Mucosa of rectum (tissue), 2 donors: ENCODE results near the gene POM121.
"Not testable (repeated sequence)": the region's sequence is repeated elsewhere in the genome, so short reads cannot be mapped to it uniquely, and the experiment has no call there.

ENCODE experiments used
- H3K27ac ChIP-seq, 2 donors: one replicate each; pipeline ENCODE4 v1.7.0; 2013; ENCODE audit warnings: inconsistent platforms in 2 of 2, low read depth in 2 of 2, low read length in 2 of 2
- H3K27me3 ChIP-seq, 2 donors: one replicate each; pipeline ENCODE4 v1.7.0; 2013; ENCODE audit warnings: low read length in 2 of 2; ENCODE audit not compliant: control insufficient read depth in 2 of 2, insufficient read depth in 2 of 2
- H3K36me3 ChIP-seq, 2 donors: one replicate each; pipeline ENCODE4 v1.7.0; 2013; ENCODE audit warnings: low read length in 2 of 2; ENCODE audit not compliant: control insufficient read depth in 2 of 2, insufficient read depth in 2 of 2
- H3K4me1 ChIP-seq, 2 donors: one replicate each; pipeline ENCODE4 v1.7.0; 2013; ENCODE audit warnings: low read length in 2 of 2, mild to moderate bottlenecking in 1 of 2; ENCODE audit not compliant: control insufficient read depth in 2 of 2, insufficient read depth in 2 of 2
- H3K4me3 ChIP-seq, 2 donors: one replicate each; pipeline ENCODE4 v1.7.0; 2013; ENCODE audit warnings: low read length in 2 of 2
- H3K9ac ChIP-seq, 2 donors: one replicate each; pipeline ENCODE4 v1.7.0; 2013; ENCODE audit warnings: low read length in 2 of 2, low read depth in 1 of 2, mild to moderate bottlenecking in 1 of 2
- H3K9me3 ChIP-seq, 2 donors: one replicate each; pipeline ENCODE4 v1.7.0; 2013; ENCODE audit warnings: low read length in 2 of 2; ENCODE audit not compliant: control insufficient read depth in 2 of 2
- donor health status: healthy.
- donor health status: Normal muscosa, but diverticular disease.

POM121 gene

DNA sequence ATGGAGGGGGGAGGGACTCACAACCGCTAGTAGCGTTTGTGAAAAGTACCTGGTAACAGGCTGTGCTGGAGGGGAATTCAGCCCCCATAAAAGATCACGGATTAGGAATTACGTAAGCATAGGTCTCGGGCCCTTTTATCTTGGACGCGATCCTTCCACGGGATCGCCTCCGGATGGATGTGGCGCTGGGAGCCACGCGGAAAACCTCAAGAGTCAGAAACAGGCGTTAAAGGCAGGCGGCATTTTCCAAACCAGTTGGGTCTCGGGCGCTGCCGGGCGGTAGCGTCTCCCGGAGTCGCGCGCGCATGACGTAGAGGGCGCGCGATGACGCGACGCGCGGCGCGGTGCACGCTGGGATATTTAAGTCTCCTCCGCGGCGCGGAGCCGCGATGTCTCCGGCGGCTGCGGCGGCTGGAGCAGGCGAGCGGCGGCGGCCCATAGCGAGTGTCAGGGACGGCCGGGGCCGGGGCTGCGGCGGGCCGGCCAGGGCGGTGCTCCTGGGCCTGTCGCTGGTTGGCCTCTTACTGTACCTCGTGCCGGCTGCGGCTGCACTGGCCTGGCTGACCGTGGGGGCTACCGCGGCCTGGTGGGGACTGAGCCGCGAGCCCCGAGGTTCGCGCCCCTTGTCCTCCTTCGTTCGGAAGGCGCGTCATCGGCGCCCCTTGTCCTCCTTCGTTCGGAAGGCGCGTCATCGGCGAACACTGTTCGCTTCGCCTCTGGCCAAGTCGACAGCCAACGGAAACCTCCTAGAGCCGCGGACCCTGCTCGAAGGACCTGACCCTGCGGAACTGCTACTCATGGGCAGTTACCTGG lies at the start of gene POM121:
TSS of gene POM121 (plus strand) at position 363 of the 813 bp plus-strand sequence. CDS start at position 390, 27 bp downstream.
- Histone ChIP-seq H3K9me3 (no peaks in the 10 kb centered on the region), H3K36me3 (peaks cover 13 to 26% of the 10 kb centered on the region in 2 donors), H3K27me3 (no peaks in the 10 kb centered on the region), H3K9ac (peak within 1 kb of the TSS; percentile 94), H3K27ac (peak within 1 kb of the TSS; percentile 86), H3K4me1 (peaks cover 7 to 10% of the 10 kb centered on the region in 2 donors), H3K4me3 (peak within 1 kb of the TSS; percentile 93 to 98)

DNA sequence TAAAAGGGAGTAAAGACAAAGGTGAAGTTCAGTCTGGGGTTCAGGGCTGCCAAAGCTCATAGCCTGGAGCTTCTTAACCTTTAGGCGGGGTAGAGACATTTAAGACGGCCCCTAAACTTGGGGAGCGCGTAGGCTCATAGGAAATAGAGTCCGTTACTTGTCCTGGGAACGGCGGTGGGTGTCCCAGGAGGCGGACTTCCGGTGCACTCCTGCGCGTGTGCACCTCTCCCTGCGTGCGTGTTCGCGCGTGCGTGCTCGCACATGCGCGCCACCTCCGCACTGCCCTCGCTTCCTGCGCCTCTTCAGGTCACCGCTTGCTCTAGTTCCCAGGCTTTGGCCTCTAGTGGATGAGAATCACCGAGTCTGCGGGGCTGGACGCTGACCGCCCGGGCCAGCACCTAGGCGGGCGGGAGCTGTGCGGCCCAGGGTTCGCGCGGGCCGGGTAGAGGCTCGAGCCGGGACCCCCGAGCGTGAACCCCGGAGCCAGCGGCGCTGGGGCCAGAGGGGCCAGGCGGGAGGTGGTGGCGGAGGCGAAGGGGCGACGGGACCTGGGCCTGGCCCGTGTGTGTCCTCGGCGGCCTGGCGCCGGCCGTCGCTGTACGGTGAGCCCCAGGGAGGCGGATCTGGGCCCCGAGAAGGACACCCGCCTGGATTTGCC lies 45.7 kb upstream of the POM121 start:
- Histone ChIP-seq H3K4me3 (peak overlapping the region; percentile 76), H3K9ac (peak overlapping the region; percentile 14 to 75)
- not testable (repeated sequence) for H3K4me1 ChIP-seq

DNA sequence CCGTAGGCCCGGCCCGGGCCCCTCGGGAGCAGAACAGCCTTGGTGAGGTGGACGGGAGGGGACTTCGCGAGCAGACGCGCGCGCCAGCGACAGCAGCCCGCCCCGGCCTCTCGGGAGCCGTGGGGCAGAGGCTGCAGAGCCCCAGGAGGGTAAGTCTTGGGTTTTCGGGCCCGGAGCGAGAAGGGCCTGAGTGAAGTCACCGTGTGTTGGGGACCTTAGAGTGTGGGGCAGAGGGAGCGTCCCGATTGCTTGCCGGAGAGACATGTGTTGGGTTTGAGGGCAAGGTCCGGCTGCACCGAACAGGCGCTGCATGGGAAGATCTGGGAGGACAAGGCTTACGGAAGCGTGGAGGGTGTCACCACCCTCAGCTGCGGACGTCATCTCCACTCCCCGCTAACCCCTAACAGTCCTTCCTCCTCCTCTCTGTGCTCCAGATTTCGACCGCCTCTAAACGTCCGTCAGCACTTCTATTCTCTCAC lies 45.1 kb upstream of the POM121 start:
- not testable (repeated sequence) for H3K36me3 ChIP-seq, H3K4me1 ChIP-seq, H3K27me3 ChIP-seq, H3K9me3 ChIP-seq
- peak overlapping the region; percentile 83 to 85 for H3K27ac ChIP-seq
- peak overlapping the region; percentile 76 to 86 for H3K4me3 ChIP-seq
- H3K9ac ChIP-seq: peak overlapping the region; percentile 75

More for the DNA sequence above, 45.7 kb upstream of the POM121 start:
- H3K27me3 ChIP-seq, H3K36me3 ChIP-seq, H3K9me3 ChIP-seq: not testable (repeated sequence)
- peak overlapping the region; percentile 83 to 85 for H3K27ac ChIP-seq

DNA sequence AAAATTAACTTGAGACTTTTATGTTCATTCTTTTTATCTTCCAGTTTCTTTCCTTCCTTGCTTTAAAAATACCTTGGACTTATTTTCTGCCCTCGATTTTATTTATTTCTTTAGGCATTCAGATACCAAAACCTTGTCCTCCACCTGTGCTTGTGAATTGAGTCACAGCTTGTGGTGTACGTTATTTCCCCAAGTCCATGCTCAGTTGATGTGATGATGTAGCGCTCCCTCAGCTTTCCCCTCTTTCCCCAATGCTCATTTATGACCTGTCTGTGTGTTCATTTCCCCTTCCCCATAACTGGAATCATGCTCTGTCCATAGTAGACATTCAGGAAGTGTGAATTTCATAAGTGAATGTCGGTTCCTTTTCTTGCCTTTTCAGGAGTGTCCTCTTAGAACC lies 33.1 kb upstream of the POM121 start:
- H3K27me3 ChIP-seq, H3K4me3 ChIP-seq, H3K4me1 ChIP-seq, H3K27ac ChIP-seq, H3K9ac ChIP-seq, H3K9me3 ChIP-seq: not testable (repeated sequence)
- peaks cover 8 to 16% of the 10 kb centered on the region in 2 donors for H3K36me3 ChIP-seq

DNA sequence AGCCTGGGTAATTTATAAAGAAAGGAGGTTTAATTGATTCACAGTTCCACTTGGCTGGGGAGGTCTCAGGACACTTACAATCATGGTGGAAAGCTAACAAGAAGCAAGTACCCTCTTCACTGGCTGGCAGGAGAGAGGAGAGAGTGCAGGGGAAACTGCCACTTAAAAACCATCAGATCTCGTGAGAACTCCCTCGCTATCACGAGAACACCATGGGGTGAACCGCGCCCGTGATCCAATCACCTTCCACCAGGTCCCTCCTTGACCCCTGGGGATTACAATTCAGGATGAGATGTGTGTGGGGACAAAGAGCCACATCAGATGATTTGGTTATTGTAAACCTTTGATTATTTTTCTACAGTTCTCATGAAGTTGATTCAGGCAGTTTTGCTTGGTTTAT lies 20.2 kb upstream of the POM121 start:
- H3K27ac ChIP-seq, H3K9me3 ChIP-seq, H3K27me3 ChIP-seq, H3K9ac ChIP-seq, H3K4me1 ChIP-seq, H3K4me3 ChIP-seq: not testable (repeated sequence)
- H3K36me3 ChIP-seq: peaks cover 0 to 11% of the 10 kb centered on the region in 2 donors

DNA sequence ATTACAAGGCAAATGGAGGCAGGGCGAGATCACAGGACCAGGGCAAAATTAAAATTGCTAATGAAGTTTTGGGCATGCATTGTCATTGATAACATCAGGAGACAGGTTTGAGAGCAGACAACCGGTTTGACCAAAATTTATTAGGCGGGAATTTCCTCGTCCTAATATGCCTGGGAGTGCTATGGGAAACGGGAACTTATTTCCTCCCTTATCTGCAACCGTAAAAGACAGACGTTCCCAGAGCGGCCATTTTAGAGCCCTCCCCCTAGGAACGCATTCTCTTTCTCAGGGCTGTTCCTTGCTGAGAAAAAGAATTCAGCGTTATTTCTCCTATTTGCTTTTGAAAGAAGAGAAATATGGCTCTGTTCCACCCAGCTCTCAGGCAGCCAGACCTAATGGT lies 16.5 kb upstream of the POM121 start:
- peaks cover 0 to 16% of the 10 kb centered on the region in 2 donors for H3K36me3 ChIP-seq
- not testable (repeated sequence) for H3K9ac ChIP-seq, H3K4me3 ChIP-seq, H3K27ac ChIP-seq, H3K9me3 ChIP-seq, H3K27me3 ChIP-seq, H3K4me1 ChIP-seq

DNA sequence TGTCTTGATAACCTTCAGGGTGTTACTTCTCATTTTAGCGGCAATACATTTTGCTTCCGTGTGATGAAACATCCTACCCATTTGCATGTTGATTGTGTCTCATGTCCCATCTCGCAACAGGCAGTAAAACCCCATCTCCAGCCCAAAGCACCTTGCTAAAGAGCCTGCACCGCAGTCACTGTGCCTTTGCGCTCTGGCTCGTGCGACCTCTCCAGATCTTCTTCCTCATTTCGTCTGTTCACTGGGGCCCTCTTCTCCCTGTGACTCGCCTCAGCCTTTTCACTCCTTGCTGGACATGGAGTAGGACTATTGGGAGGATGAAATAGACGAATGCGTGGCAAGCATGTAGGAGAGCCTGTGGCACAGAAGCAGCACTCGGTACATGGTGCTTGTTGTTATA lies 13.5 kb upstream of the POM121 start:
- H3K9me3 ChIP-seq, H3K9ac ChIP-seq, H3K27me3 ChIP-seq, H3K4me3 ChIP-seq, H3K27ac ChIP-seq, H3K4me1 ChIP-seq: not testable (repeated sequence)
- peaks cover 4 to 19% of the 10 kb centered on the region in 2 donors for H3K36me3 ChIP-seq

DNA sequence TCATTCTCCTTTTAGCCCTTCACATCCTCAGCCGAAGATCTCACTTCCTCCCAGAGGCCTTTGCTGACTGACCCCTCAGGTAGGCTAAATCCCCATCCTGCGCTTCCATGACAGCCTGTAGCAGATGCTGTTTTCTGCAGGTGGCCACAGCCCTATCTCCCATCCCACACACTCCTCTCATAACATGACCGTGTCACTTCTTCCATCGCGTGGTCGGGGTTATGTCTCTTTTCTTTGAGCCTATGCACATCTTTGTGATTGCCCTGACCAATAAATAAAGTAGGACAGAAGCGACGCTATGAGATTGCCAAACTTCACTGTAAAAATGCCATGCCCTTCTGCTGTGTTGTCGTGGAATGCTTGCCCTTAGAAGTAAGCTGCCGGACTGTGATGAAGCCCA lies 11.1 kb upstream of the POM121 start:
- not testable (repeated sequence) for H3K9me3 ChIP-seq, H3K9ac ChIP-seq, H3K27ac ChIP-seq, H3K4me1 ChIP-seq, H3K4me3 ChIP-seq, H3K27me3 ChIP-seq
- peaks cover 4 to 21% of the 10 kb centered on the region in 2 donors for H3K36me3 ChIP-seq

DNA sequence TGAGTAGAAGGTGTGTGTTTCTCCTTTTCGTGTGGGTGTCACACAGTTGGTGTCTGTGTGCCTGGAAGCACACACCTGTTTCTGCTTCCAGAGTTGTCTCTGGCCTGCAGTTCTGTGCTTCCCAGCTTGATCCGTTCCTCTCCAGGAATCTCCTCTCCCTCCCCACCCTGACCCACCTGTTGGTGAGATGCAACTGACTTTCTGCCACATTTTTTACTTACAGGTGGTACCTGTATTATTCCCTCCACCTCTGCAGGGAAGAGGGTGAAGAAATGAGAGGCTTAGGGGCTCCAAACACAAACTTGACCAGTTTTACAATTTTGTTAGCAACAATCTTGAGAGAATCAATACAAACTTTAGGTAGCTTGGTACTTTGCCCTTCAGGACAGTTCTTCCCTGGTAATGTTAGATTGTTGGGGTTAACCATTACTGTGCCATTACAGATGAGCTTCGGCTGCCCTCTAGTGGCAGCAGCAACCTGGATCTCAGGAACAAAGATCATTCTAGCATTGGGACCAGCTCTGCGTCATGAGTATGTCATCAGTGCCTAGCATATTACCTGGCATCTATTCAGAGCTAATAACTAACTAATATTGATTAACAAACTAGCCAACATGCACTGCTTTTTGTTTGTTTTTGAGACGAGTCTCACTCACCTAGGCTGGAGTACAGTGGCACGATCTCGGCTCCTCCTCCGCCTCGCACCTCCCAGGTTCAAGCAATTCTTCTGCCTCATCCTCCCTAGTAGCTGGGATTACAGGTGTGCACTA lies 10.0 kb upstream of the POM121 start:
- not testable (repeated sequence) for H3K4me1 ChIP-seq, H3K27ac ChIP-seq, H3K27me3 ChIP-seq, H3K9me3 ChIP-seq, H3K9ac ChIP-seq, H3K4me3 ChIP-seq
- peaks cover 8 to 24% of the 10 kb centered on the region in 2 donors for H3K36me3 ChIP-seq

DNA sequence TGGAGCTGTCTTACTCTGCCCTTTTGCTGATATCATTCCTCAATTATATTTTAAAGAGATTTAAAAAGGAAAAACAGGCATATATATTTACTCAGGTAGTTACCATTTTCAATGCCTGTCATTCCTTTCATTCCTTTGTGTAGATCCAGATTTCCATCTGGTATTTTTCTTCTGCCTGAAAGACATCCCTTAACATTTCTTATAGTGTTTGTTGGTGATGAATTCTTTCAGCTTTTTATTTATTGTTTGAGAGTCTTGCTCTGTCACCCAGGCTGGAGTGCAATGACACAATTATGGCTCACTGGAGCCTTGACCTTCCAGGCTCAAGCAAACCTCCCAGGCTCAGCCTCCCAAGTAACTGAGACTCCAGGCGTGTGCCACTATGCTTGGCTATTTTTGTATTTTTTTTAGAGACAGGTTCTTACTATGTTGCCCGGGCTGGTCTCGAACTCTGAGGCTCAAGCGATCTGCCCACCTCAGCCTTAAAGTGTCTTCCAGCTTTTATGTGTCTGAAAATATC lies 5.6 kb upstream of the POM121 start:
- Histone ChIP-seq H3K27ac (no peak overlapping the region), H3K9ac (no peak overlapping the region), H3K36me3 (peaks cover 4 to 9% of the 10 kb centered on the region in 2 donors), H3K4me1 (peaks cover 0 to 2% of the 10 kb centered on the region in 2 donors), H3K27me3 (no peaks in the 10 kb centered on the region), H3K4me3 (no peak overlapping the region), H3K9me3 (no peaks in the 10 kb centered on the region)
